ENCODE results near the gene SKAP2.

The SKAP2 gene

DNA sequence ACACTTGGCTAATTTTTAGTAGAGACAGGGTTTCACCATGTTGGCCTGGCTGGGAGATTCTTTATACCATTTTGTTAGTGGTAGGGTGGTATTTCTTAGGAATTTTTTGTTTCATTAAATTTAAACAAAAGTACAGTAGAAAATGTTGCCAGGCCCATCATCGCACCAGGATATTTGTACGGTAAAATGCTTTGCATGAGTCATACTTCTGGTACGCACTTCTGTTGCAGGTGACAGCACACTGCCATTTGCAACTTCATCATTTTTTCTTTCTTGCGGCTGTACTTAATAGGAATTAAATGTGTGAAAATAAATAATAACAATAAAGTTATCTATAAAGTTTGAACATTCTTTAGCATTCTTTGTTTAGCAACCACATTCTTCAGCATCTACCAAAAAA lies 195.6 kb downstream of the SKAP2 start:
- Histone ChIP-seq H3K18ac (ENCODE audit: low read length) (no peak overlapping the region), H3K9ac (ENCODE audit: low read depth, low read length, poor library complexity) (no peak overlapping the region), H3K27me3 (ENCODE audit: control insufficient read depth in 3 of 3, insufficient read depth in 3 of 3, low read depth in 1 of 3, low read length in 3 of 3) (no peaks in the 10 kb centered on the region), H4K8ac (ENCODE audit: low read depth, low read length) (no peak overlapping the region), H2AFZ (ENCODE audit: low read length) (no peak overlapping the region), H3K4ac (ENCODE audit: low read length) (no peak overlapping the region), H3K14ac (ENCODE audit: low read length) (no peak overlapping the region), H3K4me2 (ENCODE audit: insufficient read depth, low read length, poor library complexity, severe bottlenecking) (no peak overlapping the region), H2BK15ac (ENCODE audit: low read length) (no peak overlapping the region), H2AK5ac (ENCODE audit: low read depth, low read length) (no peak overlapping the region), H3K4me1 (ENCODE audit: control insufficient read depth in 2 of 2, insufficient read depth in 1 of 2, low read depth in 1 of 2, low read length in 2 of 2) (peaks cover 2 to 6% of the 10 kb centered on the region in 2 donors), H3K9me3 (replicated peaks in 1 of 2; ENCODE audit: control insufficient read depth in 2 of 2, insufficient read depth in 1 of 2, low read depth in 1 of 2, low read length in 2 of 2) (no peaks in the 10 kb centered on the region), H3K79me1 (ENCODE audit: low read depth, low read length) (no peaks in the 10 kb centered on the region), H2BK5ac (ENCODE audit: low read length) (no peak overlapping the region), H2BK120ac (ENCODE audit: low read depth, low read length) (no peak overlapping the region), H3K27ac (replicated peaks; ENCODE audit: low read length) (no peak overlapping the region), H4K91ac (ENCODE audit: low read depth, low read length, poor library complexity) (no peak overlapping the region), H3K36me3 (replicated peaks in 1 of 2; ENCODE audit: control insufficient read depth in 2 of 2, insufficient read depth in 2 of 2, low read length in 2 of 2) (no peaks in the 10 kb centered on the region), H3K4me3 (ENCODE audit: low read length in 2 of 2) (no peak overlapping the region), H3K23ac (ENCODE audit: low read depth, low read length, poor library complexity) (no peak overlapping the region), H2BK12ac (ENCODE audit: low read length) (no peak overlapping the region)
- DNase-seq (ENCODE audit: low spot score), result no peak
- WGBS, 2 donors (ENCODE audit: extremely low coverage in 2 of 2, insufficient read length in 2 of 2, insufficient replicate concordance in 1 of 2), result no CpG with 5 or more reads among the region's 4 CpGs

DNA sequence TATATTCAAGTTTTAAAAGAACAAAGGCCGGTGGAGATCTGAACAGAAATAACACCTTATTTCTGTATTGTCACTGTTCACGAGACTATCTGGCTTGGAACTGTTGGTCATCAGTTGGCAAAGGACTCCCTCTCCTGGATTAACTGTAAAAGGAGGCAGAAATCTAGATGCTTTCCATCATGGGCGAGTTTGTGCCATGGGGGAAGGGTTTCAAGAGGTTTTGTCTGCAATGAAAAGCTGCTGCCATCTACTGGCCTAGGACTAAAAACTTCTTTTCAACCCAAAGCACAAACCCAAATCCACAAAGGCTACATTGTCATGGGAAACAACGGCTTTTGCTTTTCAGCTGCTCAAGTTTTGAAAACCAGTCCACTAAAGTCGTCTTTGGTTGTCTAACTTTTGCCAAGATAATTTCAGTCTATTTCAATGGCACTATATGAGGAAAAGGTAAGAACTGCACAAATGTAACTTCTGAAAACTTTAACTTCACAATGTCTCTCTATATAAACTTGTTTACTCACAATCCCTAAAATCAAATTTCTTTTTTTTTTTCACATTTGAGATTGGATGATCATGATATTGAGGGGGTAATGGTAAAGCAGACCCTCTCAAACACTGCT lies 196.8 kb downstream of the SKAP2 start:
- no peak overlapping the region for H3K27ac ChIP-seq (replicated peaks; ENCODE audit: low read length)
- H2BK5ac ChIP-seq (ENCODE audit: low read length), result no peak overlapping the region
- H3K27me3 ChIP-seq (ENCODE audit: control insufficient read depth in 3 of 3, insufficient read depth in 3 of 3, low read depth in 1 of 3, low read length in 3 of 3), result no peaks in the 10 kb centered on the region
- H3K4me3 ChIP-seq (ENCODE audit: low read length in 2 of 2), result no peak overlapping the region
- no peak overlapping the region for H4K8ac ChIP-seq (ENCODE audit: low read depth, low read length)
- no peaks in the 10 kb centered on the region for H3K79me1 ChIP-seq (ENCODE audit: low read depth, low read length)
- no peak overlapping the region for H2BK15ac ChIP-seq (ENCODE audit: low read length)
- H3K14ac ChIP-seq (ENCODE audit: low read length), result no peak overlapping the region
- no peak overlapping the region for H3K23ac ChIP-seq (ENCODE audit: low read depth, low read length, poor library complexity)
- no CpG with 5 or more reads among the region's 5 CpGs for WGBS, 2 donors (ENCODE audit: extremely low coverage in 2 of 2, insufficient read length in 2 of 2, insufficient replicate concordance in 1 of 2)
- no peak overlapping the region for H2AK5ac ChIP-seq (ENCODE audit: low read depth, low read length)
- no peak overlapping the region for H3K18ac ChIP-seq (ENCODE audit: low read length)
- H3K4me2 ChIP-seq (ENCODE audit: insufficient read depth, low read length, poor library complexity, severe bottlenecking), result no peak overlapping the region
- H3K9ac ChIP-seq (ENCODE audit: low read depth, low read length, poor library complexity), result no peak overlapping the region
- H2BK120ac ChIP-seq (ENCODE audit: low read depth, low read length), result no peak overlapping the region
- no peak overlapping the region for H4K91ac ChIP-seq (ENCODE audit: low read depth, low read length, poor library complexity)
- no peak overlapping the region for H3K4ac ChIP-seq (ENCODE audit: low read length)
- DNase-seq (ENCODE audit: low spot score), result peak; percentile 88
- H3K36me3 ChIP-seq (replicated peaks in 1 of 2; ENCODE audit: control insufficient read depth in 2 of 2, insufficient read depth in 2 of 2, low read length in 2 of 2), result no peaks in the 10 kb centered on the region
- no peak overlapping the region for H2BK12ac ChIP-seq (ENCODE audit: low read length)
- H2AFZ ChIP-seq (ENCODE audit: low read length), result peak overlapping the region; percentile 65
- H3K9me3 ChIP-seq (replicated peaks in 1 of 2; ENCODE audit: control insufficient read depth in 2 of 2, insufficient read depth in 1 of 2, low read depth in 1 of 2, low read length in 2 of 2), result no peaks in the 10 kb centered on the region
- peaks cover 4 to 6% of the 10 kb centered on the region in 2 donors for H3K4me1 ChIP-seq (ENCODE audit: control insufficient read depth in 2 of 2, insufficient read depth in 1 of 2, low read depth in 1 of 2, low read length in 2 of 2)

DNA sequence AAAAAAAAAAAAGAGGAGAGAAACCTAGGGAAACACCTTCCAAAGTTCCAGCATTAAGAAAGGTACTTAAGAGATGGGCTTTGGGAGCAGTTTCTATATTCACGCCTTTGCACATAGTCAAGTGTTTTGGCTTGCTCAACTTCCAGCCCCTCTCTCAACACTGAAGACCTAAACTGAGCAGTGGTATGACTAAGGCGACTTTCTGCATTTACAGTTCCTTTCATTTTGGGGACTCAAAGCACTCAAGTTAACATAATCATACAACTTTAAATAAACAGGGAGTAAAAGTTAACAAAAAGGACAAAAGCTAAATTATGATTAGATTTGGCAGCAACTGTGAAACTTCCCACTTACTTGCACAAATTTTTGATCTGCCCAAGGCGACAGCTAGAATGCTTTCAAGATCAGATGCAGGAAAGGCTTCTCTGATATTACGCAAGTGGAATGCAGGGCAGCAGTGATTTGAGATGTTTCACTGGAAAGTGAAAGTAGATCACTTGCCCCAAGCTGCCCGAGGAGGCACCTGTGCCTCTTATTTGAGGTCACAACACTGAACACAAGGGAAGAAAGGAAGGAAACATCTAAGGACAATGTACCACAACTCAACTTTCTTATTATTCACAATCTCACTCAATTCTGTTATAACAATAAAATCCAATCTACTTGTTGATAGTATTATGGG lies 199.5 kb downstream of the SKAP2 start:
- no CpG with 5 or more reads among the region's 5 CpGs for WGBS, 2 donors (ENCODE audit: extremely low coverage in 2 of 2, insufficient read length in 2 of 2, insufficient replicate concordance in 1 of 2)
- H3K27me3 ChIP-seq (ENCODE audit: control insufficient read depth in 3 of 3, insufficient read depth in 3 of 3, low read depth in 1 of 3, low read length in 3 of 3), result no peaks in the 10 kb centered on the region
- H2BK15ac ChIP-seq (ENCODE audit: low read length), result no peak overlapping the region
- no peaks in the 10 kb centered on the region for H3K36me3 ChIP-seq (replicated peaks in 1 of 2; ENCODE audit: control insufficient read depth in 2 of 2, insufficient read depth in 2 of 2, low read length in 2 of 2)
- H4K91ac ChIP-seq (ENCODE audit: low read depth, low read length, poor library complexity), result no peak overlapping the region
- H3K23ac ChIP-seq (ENCODE audit: low read depth, low read length, poor library complexity), result no peak overlapping the region
- H3K4ac ChIP-seq (ENCODE audit: low read length), result no peak overlapping the region
- H2AFZ ChIP-seq (ENCODE audit: low read length), result peak overlapping the region; percentile 11
- H3K18ac ChIP-seq (ENCODE audit: low read length), result no peak overlapping the region
- no peak overlapping the region for H3K4me3 ChIP-seq (ENCODE audit: low read length in 2 of 2)
- no peak overlapping the region for H2AK5ac ChIP-seq (ENCODE audit: low read depth, low read length)
- H2BK12ac ChIP-seq (ENCODE audit: low read length), result no peak overlapping the region
- H3K4me1 ChIP-seq (ENCODE audit: control insufficient read depth in 2 of 2, insufficient read depth in 1 of 2, low read depth in 1 of 2, low read length in 2 of 2), result peaks cover 4 to 6% of the 10 kb centered on the region in 2 donors
- H2BK5ac ChIP-seq (ENCODE audit: low read length), result no peak overlapping the region
- no peaks in the 10 kb centered on the region for H3K79me1 ChIP-seq (ENCODE audit: low read depth, low read length)
- H3K4me2 ChIP-seq (ENCODE audit: insufficient read depth, low read length, poor library complexity, severe bottlenecking), result no peak overlapping the region
- H3K14ac ChIP-seq (ENCODE audit: low read length), result no peak overlapping the region
- H3K9ac ChIP-seq (ENCODE audit: low read depth, low read length, poor library complexity), result no peak overlapping the region
- H3K27ac ChIP-seq (replicated peaks; ENCODE audit: low read length), result no peak overlapping the region
- H2BK120ac ChIP-seq (ENCODE audit: low read depth, low read length), result no peak overlapping the region
- DNase-seq (ENCODE audit: low spot score), result no peak
- H4K8ac ChIP-seq (ENCODE audit: low read depth, low read length), result no peak overlapping the region
- no peaks in the 10 kb centered on the region for H3K9me3 ChIP-seq (replicated peaks in 1 of 2; ENCODE audit: control insufficient read depth in 2 of 2, insufficient read depth in 1 of 2, low read depth in 1 of 2, low read length in 2 of 2)

DNA sequence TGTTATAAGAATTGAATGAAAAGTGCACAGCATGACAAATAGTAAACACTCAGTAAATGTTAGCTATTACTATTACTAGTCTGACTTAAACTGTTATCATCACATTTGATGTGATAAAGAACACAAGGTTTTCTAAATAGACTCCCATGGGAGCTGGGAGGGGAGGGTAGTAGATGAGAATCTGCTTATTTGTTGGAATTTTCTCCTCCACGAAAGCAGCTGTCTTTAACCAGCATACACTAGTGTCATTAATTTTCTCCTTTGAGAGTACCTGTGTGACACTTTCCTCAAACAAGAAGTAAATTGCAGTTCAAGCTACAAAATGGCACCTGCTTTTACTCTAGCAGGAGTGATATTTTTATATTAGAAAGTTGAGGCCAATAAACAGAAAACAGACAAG lies 200.1 kb downstream of the SKAP2 start:
- Histone ChIP-seq H3K4me3 (ENCODE audit: low read length in 2 of 2) (no peak overlapping the region), H3K23ac (ENCODE audit: low read depth, low read length, poor library complexity) (no peak overlapping the region), H2BK12ac (ENCODE audit: low read length) (no peak overlapping the region), H2BK15ac (ENCODE audit: low read length) (no peak overlapping the region), H3K4me2 (ENCODE audit: insufficient read depth, low read length, poor library complexity, severe bottlenecking) (no peak overlapping the region), H2AFZ (ENCODE audit: low read length) (no peak overlapping the region), H3K14ac (ENCODE audit: low read length) (no peak overlapping the region), H2AK5ac (ENCODE audit: low read depth, low read length) (no peak overlapping the region), H4K91ac (ENCODE audit: low read depth, low read length, poor library complexity) (no peak overlapping the region), H3K36me3 (replicated peaks in 1 of 2; ENCODE audit: control insufficient read depth in 2 of 2, insufficient read depth in 2 of 2, low read length in 2 of 2) (no peaks in the 10 kb centered on the region), H3K79me1 (ENCODE audit: low read depth, low read length) (no peaks in the 10 kb centered on the region), H2BK5ac (ENCODE audit: low read length) (no peak overlapping the region), H3K4ac (ENCODE audit: low read length) (no peak overlapping the region), H3K4me1 (ENCODE audit: control insufficient read depth in 2 of 2, insufficient read depth in 1 of 2, low read depth in 1 of 2, low read length in 2 of 2) (peaks cover 4 to 8% of the 10 kb centered on the region in 2 donors), H3K9me3 (replicated peaks in 1 of 2; ENCODE audit: control insufficient read depth in 2 of 2, insufficient read depth in 1 of 2, low read depth in 1 of 2, low read length in 2 of 2) (no peaks in the 10 kb centered on the region), H3K27me3 (ENCODE audit: control insufficient read depth in 3 of 3, insufficient read depth in 3 of 3, low read depth in 1 of 3, low read length in 3 of 3) (no peaks in the 10 kb centered on the region), H3K27ac (replicated peaks; ENCODE audit: low read length) (no peak overlapping the region), H3K9ac (ENCODE audit: low read depth, low read length, poor library complexity) (no peak overlapping the region), H2BK120ac (ENCODE audit: low read depth, low read length) (no peak overlapping the region), H3K18ac (ENCODE audit: low read length) (no peak overlapping the region), H4K8ac (ENCODE audit: low read depth, low read length) (no peak overlapping the region)
- DNase-seq (ENCODE audit: low spot score), result no peak
- no CpG with 5 or more reads among the region's 1 CpG for WGBS, 2 donors (ENCODE audit: extremely low coverage in 2 of 2, insufficient read length in 2 of 2, insufficient replicate concordance in 1 of 2)

Data from neuronal stem cell (in vitro differentiated cells).